Heart right ventricle (tissue), 16 donors: Measurements from ENCODE around the gene GPC5. TPM values are rescaled to one million over a fixed set of nuclear protein-coding genes. Genes with fewer than 3 reads are reported as not detected.

ENCODE experiments used
- ATAC-seq, 8 donors: fragments of 200-7000 bp; cut with Tn5 transposase; one replicate each; pipeline ENCODE4 v1.9.1; 2020; ENCODE audit warnings: mild to moderate bottlenecking in 8 of 8, moderate library complexity in 8 of 8, moderate number of reproducible peaks in 1 of 8
- DNase-seq, 2 donors: peaks; one replicate each; pipeline ENCODE4 v3.0.0-alpha.2; 2020
- H3K27ac ChIP-seq, 10 donors: fragments of 200-600 bp; sonication (generic) in 2 of 10; one replicate each; pipeline versions ENCODE4 v1.5.0 to v1.8.0; 2020 to 2022; ENCODE audit warnings: mild to moderate bottlenecking in 3 of 10
- H3K27me3 ChIP-seq, 7 donors: fragments of 200-600 bp; one replicate each; pipeline ENCODE4 v1.8.0; 2021 to 2022; ENCODE audit warnings: mild to moderate bottlenecking in 2 of 7
- H3K36me3 ChIP-seq, 9 donors: fragments of 200-600 bp; sonication (generic) in 1 of 9; one replicate each; pipeline versions ENCODE4 v1.5.0 to v1.8.0; 2020 to 2022; ENCODE audit warnings: mild to moderate bottlenecking in 2 of 9
- H3K4me1 ChIP-seq, 9 donors: fragments of 200-600 bp; sonication (generic) in 1 of 9; one replicate each; pipeline versions ENCODE4 v1.5.0 to v1.8.0; 2020 to 2022; ENCODE audit warnings: mild to moderate bottlenecking in 4 of 9
- H3K4me3 ChIP-seq, 10 donors: fragments of 200-600 bp; sonication (generic) in 2 of 10; one replicate each; pipeline versions ENCODE4 v1.5.0 to v1.8.0; 2020 to 2022; ENCODE audit warnings: mild to moderate bottlenecking in 7 of 10, moderate library complexity in 2 of 10
- H3K9me3 ChIP-seq, 11 donors: fragments of 200-600 bp in 10 of 11; sonication (generic) in 2 of 11; one replicate each; pipeline versions ENCODE4 v1.5.0 to v1.8.0; 2013 to 2022; ENCODE audit warnings: mild to moderate bottlenecking in 2 of 11, control low read depth in 1 of 11, moderate library complexity in 1 of 11
- CTCF ChIP-seq, 9 donors: fragments of 200-600 bp; sonication (generic) in 2 of 9; IDR thresholded peaks; one replicate each; pipeline versions ENCODE4 v1.5.0 to v1.8.0; 2021 to 2022; ENCODE audit warnings: antibody characterized with exemption in 9 of 9, mild to moderate bottlenecking in 5 of 9, moderate library complexity in 1 of 9
- WGBS, 2 donors: extraction: QIAGEN DNeasy Blood & Tissue Kit; methylation state at CpG; one replicate each; pipeline ENCODE4 v1.1.7; 2013; ENCODE audit warnings: inconsistent platforms in 1 of 2; 5-methylcytosine and 5-hydroxymethylcytosine counted together
- intact Hi-C, 10 donors: fragments of 100-400 bp; cut with DNase I; formaldehyde crosslinking; loops; one replicate each; pipeline versions ENCODE4 v1.11.1 to v1.14.2; 2022
- polyA plus RNA-seq, 2 donors: library from polyadenylated mRNA; stranded (reverse); fragments of 200-250 nt; gene quantifications; one replicate each; pipeline ENCODE4 v1.2.3, GENCODE V29; 2013
- total RNA-seq, 10 donors: library from RNA; stranded (reverse); fragmentation: NEBNext Ultra II Directional in 3 of 10; extraction: Animal tissue kit (Norgen Biotek cat#: 25700) in 3 of 10; gene quantifications; one replicate each; pipeline versions ENCODE4 v1.2.1 to v1.2.4, GENCODE V29; 2021 to 2023
- donor health status: Arrhythmogenic right ventricular cardiomyopathy.
- donor health status: ischemic (EF 13 %, LVEDD 7.1; RV severe dilation, severe dysfunction).
- donor health status: healthy with polysubstance abuse.
- donor health status: DM: no; HTN: yes; CAD: no.
- donor health status: DM: no; HTN: no; CAD: no.
- donor health status: ischemic (EF 25% LVEDD 6.9; RV normal size, moderate dysfunction).
- donor health status: ischemic (EF 25% LVEDD 5.7; RV mildly dilated, moderate dysfunction).
- donor health status: healthy.
- donor health status: DM: yes; HTN: yes; CAD: no.
- donor health status: Ischemic cardiomyopathy.
- donor health status: ischemic (EF 35%, LVEDD 5.7; RV mildly dilated, moderate dysfunction).
- donor health status: nonischemic (EF 11% LVEDD 7.7; RV severe dilation, severe dysfunction).
- donor health status: DM: yes; HTN: yes; CAD: no.
- donor health status: PGD.
- donor health status: ischemic (EF 29% LVEDD 5.4; RV normal size, mild dysfunction).
- donor health status: nonischemic (EF 23%, LVEDD 6.1; RV moderate dilation, normal function).

GPC5 gene
- total and polyA plus RNA-seq, 12 donors: 0.01 to 3.5 (median 0.70) TPM; not detected in 1

GRCh38 chr13:92197669-92198068 lies 799.2 kb downstream of the GPC5 start:
- no peaks in the 10 kb centered on the region for H3K9me3 ChIP-seq
- H3K27ac ChIP-seq: no peak overlapping the region
- intact Hi-C loops: no loop called here
- WGBS, 2 donors: 82 to 87% methylated on average over 4 of the region's 4 CpGs
- no peaks in the 10 kb centered on the region for H3K4me1 ChIP-seq
- no peaks in the 10 kb centered on the region for H3K27me3 ChIP-seq
- no peak for DNase-seq
- no peaks in the 10 kb centered on the region for H3K36me3 ChIP-seq
- no peak for TF ChIP-seq CTCF (IDR thresholded peaks at IDR 0.05)
- no peak for ATAC-seq
- no peak overlapping the region for H3K4me3 ChIP-seq

- no peaks in the 10 kb centered on the region for H3K36me3 ChIP-seq
- H3K27ac ChIP-seq: no peak overlapping the region
- intact Hi-C loops: no loop called here
- DNase-seq (no peak), ATAC-seq (no peak)
- no peaks in the 10 kb centered on the region for H3K9me3 ChIP-seq
- 67 to 70% methylated on average over 4 of the region's 4 CpGs for WGBS, 2 donors
- no peaks in the 10 kb centered on the region for H3K27me3 ChIP-seq
- H3K4me3 ChIP-seq: no peak overlapping the region
- H3K4me1 ChIP-seq: no peaks in the 10 kb centered on the region
- TF ChIP-seq CTCF (IDR thresholded peaks at IDR 0.05): no peak
These were observed 820.2 kb downstream of the GPC5 start for GRCh38 chr13:92218615-92219014.

- 32 to 38% methylated on average over 4 of the region's 4 CpGs for WGBS, 2 donors
- peaks cover 0 to 3% (median 0%) of the 10 kb centered on the region in 9 donors for H3K4me1 ChIP-seq
These were observed 823.5 kb downstream of the GPC5 start for GRCh38 chr13:92221916-92222315.

DNA sequence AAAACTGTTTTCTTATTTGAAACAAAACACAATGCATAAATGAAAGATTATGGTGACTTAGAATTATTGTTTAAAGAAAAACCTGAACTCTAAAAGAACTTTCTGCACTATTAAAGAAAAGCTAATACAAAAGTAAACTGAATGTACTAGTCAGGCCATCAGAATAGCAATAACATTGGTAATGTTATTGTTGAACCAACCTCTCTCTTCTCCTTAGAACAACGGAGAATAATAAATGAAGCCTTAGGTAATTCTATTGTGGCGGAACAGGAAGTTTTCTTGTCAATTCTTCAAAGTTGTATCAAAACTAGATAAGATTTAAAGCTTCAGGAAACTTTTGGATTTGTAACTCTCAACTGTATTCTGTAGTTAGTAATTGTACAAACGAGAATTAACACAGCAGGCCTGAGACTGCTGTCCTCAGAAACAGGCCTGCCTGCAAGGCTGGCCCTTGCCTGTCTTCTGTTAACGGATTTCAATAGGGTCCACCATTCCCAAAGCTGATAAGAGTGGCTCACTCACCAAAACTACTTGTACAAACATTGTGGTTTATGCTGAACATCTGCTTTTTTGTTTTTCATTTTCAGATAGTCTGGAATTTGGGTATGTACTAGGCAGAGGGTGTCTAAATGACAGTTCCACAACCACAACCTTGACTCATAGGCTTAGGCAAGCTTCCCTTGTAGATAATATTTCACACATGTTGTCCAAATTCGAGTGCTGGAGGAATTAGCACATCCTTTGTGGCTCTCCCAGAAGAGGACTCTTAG lies 825.8 kb downstream of the GPC5 start:
- H3K27me3 ChIP-seq: no peaks in the 10 kb centered on the region
- no peaks in the 10 kb centered on the region for H3K9me3 ChIP-seq
- peak overlapping the region in 4 of 10 donors; percentile 7 to 67 (median 34) for H3K27ac ChIP-seq
- 37 to 41% methylated on average over 5 of the region's 5 CpGs for WGBS, 2 donors
- no peaks in the 10 kb centered on the region for H3K36me3 ChIP-seq
- ATAC-seq: peak; percentile 75 to 94 (median 90)
- TF ChIP-seq CTCF (IDR thresholded peaks at IDR 0.05): no peak
- no peak for DNase-seq
- intact Hi-C loops: loop anchor here in 1 of 10 donors (5.0 kb wide), 1 partner anchor 43 kb away; no protein-coding TSS in a partner anchor
- H3K4me1 ChIP-seq: peaks cover 0 to 3% (median 0%) of the 10 kb centered on the region in 9 donors
- H3K4me3 ChIP-seq: no peak overlapping the region

More at GRCh38 chr13:92221916-92222315, 823.5 kb downstream of the GPC5 start:
- no peak for ATAC-seq
- no peak for DNase-seq
- Histone ChIP-seq H3K27ac (no peak overlapping the region), H3K9me3 (no peaks in the 10 kb centered on the region), H3K27me3 (no peaks in the 10 kb centered on the region), H3K36me3 (no peaks in the 10 kb centered on the region), H3K4me3 (no peak overlapping the region)
- intact Hi-C loops: loop anchor here in 1 of 10 donors (5.0 kb wide), 1 partner anchor 45 kb away; no protein-coding TSS in a partner anchor
- TF ChIP-seq CTCF (IDR thresholded peaks at IDR 0.05): no peak
